Fibroblast of skin of back (primary cell): ENCODE results near the gene ZNRF3.
A peak's percentile ranks its signal among the peaks of the same experiment; 100 is the strongest.

ENCODE experiments used
- DNase-seq: peaks from one replicate; pipeline ENCODE4 v3.0.0-alpha.2; 2013

Gene ZNRF3

GRCh38 chr22:29011240-29012100 lies 128.1 kb downstream of the ZNRF3 start:
- DNase-seq = no peak

- DNase-seq = no peak
Measured at GRCh38 chr22:29012101-29012433, 128.7 kb downstream of the ZNRF3 start.

- no peak for DNase-seq
Measured at GRCh38 chr22:29012952-29013351, 129.6 kb downstream of the ZNRF3 start.

GRCh38 chr22:29014293-29014692 lies 130.9 kb downstream of the ZNRF3 start:
- no peak for DNase-seq

GRCh38 chr22:29014773-29015172 lies 131.4 kb downstream of the ZNRF3 start:
- no peak for DNase-seq

- DNase-seq = no peak
Measured at GRCh38 chr22:29016067-29016938, 132.9 kb downstream of the ZNRF3 start.

- no peak for DNase-seq
Measured at GRCh38 chr22:29018293-29019189, 135.2 kb downstream of the ZNRF3 start.

- no peak for DNase-seq
Measured at GRCh38 chr22:29022101-29022817, 138.9 kb downstream of the ZNRF3 start.

GRCh38 chr22:29023172-29023796 lies 139.9 kb downstream of the ZNRF3 start:
- DNase-seq = no peak

GRCh38 chr22:29026579-29026978 lies 143.2 kb downstream of the ZNRF3 start:
- DNase-seq = no peak

- no peak for DNase-seq
Measured at GRCh38 chr22:29028468-29028867, 145.1 kb downstream of the ZNRF3 start.

- no peak for DNase-seq
Measured at GRCh38 chr22:29029202-29030000, 146.0 kb downstream of the ZNRF3 start.

GRCh38 chr22:29030016-29030617 lies 146.7 kb downstream of the ZNRF3 start:
- DNase-seq = peak; percentile 35

GRCh38 chr22:29030618-29031226 lies 147.3 kb downstream of the ZNRF3 start:
- DNase-seq = peak; percentile 71

GRCh38 chr22:29031227-29032011 lies 148.0 kb downstream of the ZNRF3 start:
- DNase-seq = peak; percentile 98

- no peak for DNase-seq
Measured at GRCh38 chr22:29032014-29032475, 148.7 kb downstream of the ZNRF3 start.

GRCh38 chr22:29032584-29032983 lies 149.2 kb downstream of the ZNRF3 start:
- peak; percentile 37 for DNase-seq

- DNase-seq = no peak
Measured at GRCh38 chr22:29037340-29037932, 154.1 kb downstream of the ZNRF3 start.
